GM21423 (cell line): ENCODE data around the gene TSPAN5.
"Not testable (repeated sequence)": the region's sequence is repeated elsewhere in the genome, so short reads cannot be mapped to it uniquely, and the experiment has no call there.

Source experiments
- ATAC-seq: cut with Tn5 transposase; IDR thresholded peaks from one replicate; pipeline ENCODE4 v1.9.1; 2021; ENCODE audit warnings: mild to moderate bottlenecking, moderate library complexity; ENCODE audit not compliant: unreplicated experiment

TSPAN5 gene

GRCh38 chr4:98558471-98559169, 99.8 kb downstream of the TSPAN5 start:
- no peak for ATAC-seq

GRCh38 chr4:98557194-98557892, 101.1 kb downstream of the TSPAN5 start:
- ATAC-seq = no peak

GRCh38 chr4:98556451-98556850, 102.0 kb downstream of the TSPAN5 start:
- no peak for ATAC-seq

GRCh38 chr4:98555798-98556445, 102.5 kb downstream of the TSPAN5 start:
- ATAC-seq = no peak

- no peak for ATAC-seq
Measured at GRCh38 chr4:98546910-98547594, 111.4 kb downstream of the TSPAN5 start.

GRCh38 chr4:98544818-98545414, 113.5 kb downstream of the TSPAN5 start:
- no peak for ATAC-seq

- no peak for ATAC-seq
Measured at GRCh38 chr4:98544141-98544817, 114.1 kb downstream of the TSPAN5 start.

GRCh38 chr4:98542011-98542410, 116.4 kb downstream of the TSPAN5 start:
- ATAC-seq = no peak

- no peak for ATAC-seq
Measured at GRCh38 chr4:98540803-98541202, 117.6 kb downstream of the TSPAN5 start.

- ATAC-seq = no peak
Measured at GRCh38 chr4:98539741-98540140, 118.7 kb downstream of the TSPAN5 start.

- no peak for ATAC-seq
Measured at GRCh38 chr4:98539299-98539698, 119.1 kb downstream of the TSPAN5 start.

- ATAC-seq = no peak
Measured at GRCh38 chr4:98536631-98537030, 121.8 kb downstream of the TSPAN5 start.

- ATAC-seq = not testable (repeated sequence)
Measured at GRCh38 chr4:98534146-98534545, 124.3 kb downstream of the TSPAN5 start.

- no peak for ATAC-seq
Measured at GRCh38 chr4:98530572-98530971, 127.8 kb downstream of the TSPAN5 start.

- ATAC-seq = no peak
Measured at GRCh38 chr4:98529970-98530569, 128.3 kb downstream of the TSPAN5 start.

- no peak for ATAC-seq
Measured at GRCh38 chr4:98528882-98529281, 129.5 kb downstream of the TSPAN5 start.

- no peak for ATAC-seq
Measured at GRCh38 chr4:98527534-98528269, 130.7 kb downstream of the TSPAN5 start.

- ATAC-seq = no peak
Measured at GRCh38 chr4:98524230-98524629, 134.2 kb downstream of the TSPAN5 start.

GRCh38 chr4:98522636-98523395, 135.6 kb downstream of the TSPAN5 start:
- ATAC-seq = no peak
